Smooth muscle cell (in vitro differentiated cells): ENCODE data around the gene DHX34. TPM values are rescaled to one million over a fixed set of nuclear protein-coding genes. Genes with fewer than 3 reads are reported as not detected.

ENCODE experiments used
- DNase-seq: peaks from one replicate; lab custom pipeline; 2025; ENCODE audit not compliant: unreplicated experiment; lab: John Stamatoyannopoulos, UW
- H2AFZ ChIP-seq: fragments of 200-600 bp; sonication (generic); 2 replicates; pipeline ENCODE4 v1.6.0; 2016; ENCODE audit warnings: antibody characterized with exemption, low read depth, mild to moderate bottlenecking
- H3F3A ChIP-seq: fragments of 200-600 bp; sonication (generic); 2 replicates; pipeline ENCODE4 v1.6.0; 2017; ENCODE audit warnings: antibody characterized with exemption, low read depth
- H3K27ac ChIP-seq: fragments of 200-600 bp; sonication (generic); 2 replicates; pipeline ENCODE4 v1.5.1; 2016; ENCODE audit warnings: low read depth, mild to moderate bottlenecking
- H3K27me3 ChIP-seq: fragments of 200-600 bp; sonication (generic); 2 replicates; pipeline ENCODE4 v1.6.1; 2016; ENCODE audit warnings: low read depth, mild to moderate bottlenecking
- H3K36me3 ChIP-seq: fragments of 200-600 bp; sonication (generic); 2 replicates; pipeline ENCODE4 v1.5.1; 2016; ENCODE audit warnings: low read depth
- H3K4me1 ChIP-seq: fragments of 200-600 bp; sonication (generic); 2 replicates; pipeline ENCODE4 v1.5.1; 2016; ENCODE audit warnings: low read depth
- H3K4me2 ChIP-seq: fragments of 200-600 bp; sonication (generic); 2 replicates; pipeline ENCODE4 v1.6.0; 2016; ENCODE audit warnings: mild to moderate bottlenecking
- H3K4me3 ChIP-seq: fragments of 200-600 bp; sonication (generic); 2 replicates; pipeline ENCODE4 v1.5.1; 2016; ENCODE audit warnings: mild to moderate bottlenecking
- H3K79me2 ChIP-seq: fragments of 200-600 bp; sonication (generic); 2 replicates; pipeline ENCODE4 v1.6.0; 2016; ENCODE audit warnings: low read depth, mild to moderate bottlenecking
- H3K9ac ChIP-seq: fragments of 200-600 bp; sonication (generic); 2 replicates; pipeline ENCODE4 v1.6.0; 2016; ENCODE audit warnings: low read depth
- H3K9me3 ChIP-seq: fragments of 200-600 bp; sonication (generic); replicated peaks from 2 replicates; pipeline ENCODE4 v1.5.1; 2016; ENCODE audit warnings: low read depth
- H4K20me1 ChIP-seq: fragments of 200-600 bp; sonication (generic); 2 replicates; pipeline ENCODE4 v1.6.0; 2016; ENCODE audit warnings: low read depth
- CTCF ChIP-seq: fragments of 200-600 bp; sonication (generic); IDR thresholded peaks from 2 replicates; pipeline ENCODE4 v1.5.1; 2017; ENCODE audit warnings: borderline replicate concordance, mild to moderate bottlenecking, antibody characterized with exemption; ENCODE audit not compliant: insufficient read depth, poor library complexity, severe bottlenecking
- WGBS: methylation state at CpG from one replicate; pipeline ENCODE4 v1.1.7; 2016; ENCODE audit warnings: low lambda C conversion rate; 5-methylcytosine and 5-hydroxymethylcytosine counted together
- polyA plus RNA-seq: library from polyadenylated mRNA; unstranded; fragments of >200 nt; fragmentation: Nextera tagmentation; extraction: Ambion mirVana; gene quantifications from 2 replicates; pipeline ENCODE4 v1.2.1, GENCODE V29; 2016
- total RNA-seq: library from RNA; depleted of rRNA; stranded (reverse); fragments of >200 nt; gene quantifications from 2 replicates; pipeline ENCODE4 v1.2.3, GENCODE V29; 2014

The DHX34 gene
- total and polyA plus RNA-seq, 2 experiments from 2014 or later = 7.1 to 9.8 TPM

- no peak overlapping the region for H3K9ac ChIP-seq
- H3F3A ChIP-seq = no peaks in the 10 kb centered on the region
- H3K4me1 ChIP-seq = no peaks in the 10 kb centered on the region
- 12% methylated on average over 14 of the region's 14 CpGs for whole genome bisulfite sequencing
- H3K27ac ChIP-seq = no peak overlapping the region
- peak overlapping the region; percentile 77 for H3K4me2 ChIP-seq
- TF ChIP-seq CTCF = peak; percentile 93
- no peak overlapping the region for H3K4me3 ChIP-seq
- H3K27me3 ChIP-seq = no peaks in the 10 kb centered on the region
- no peak overlapping the region for H2AFZ ChIP-seq
- peak; percentile 20 for DNase-seq
- no peaks in the 10 kb centered on the region for H3K36me3 ChIP-seq
- no peaks in the 10 kb centered on the region for H3K9me3 ChIP-seq
- H4K20me1 ChIP-seq = no peaks in the 10 kb centered on the region
- H3K79me2 ChIP-seq = no peaks in the 10 kb centered on the region
Measured at GRCh38 chr19:47305309-47305751, 43.8 kb upstream of the DHX34 start.

- WGBS = 92% methylated on average over 3 of the region's 3 CpGs
Measured at GRCh38 chr19:47306303-47306702, 42.8 kb upstream of the DHX34 start.

GRCh38 chr19:47309038-47309437 is 40.1 kb upstream of the DHX34 start:
- H3K9ac ChIP-seq = no peak overlapping the region
- no peak overlapping the region for H2AFZ ChIP-seq
- H3K27me3 ChIP-seq = no peaks in the 10 kb centered on the region
- H3K4me2 ChIP-seq = no peak overlapping the region
- H3K4me3 ChIP-seq = no peak overlapping the region
- no peak for TF ChIP-seq CTCF
- no peak overlapping the region for H3K27ac ChIP-seq
- H3K79me2 ChIP-seq = no peaks in the 10 kb centered on the region
- no peaks in the 10 kb centered on the region for H3K36me3 ChIP-seq
- no peaks in the 10 kb centered on the region for H3K4me1 ChIP-seq
- no peaks in the 10 kb centered on the region for H4K20me1 ChIP-seq
- H3F3A ChIP-seq = no peaks in the 10 kb centered on the region
- 78% methylated on average over 8 of the region's 8 CpGs for WGBS
- no peaks in the 10 kb centered on the region for H3K9me3 ChIP-seq
- no peak for DNase-seq

More at GRCh38 chr19:47306303-47306702, 42.8 kb upstream of the DHX34 start:
- no peak overlapping the region for H2AFZ ChIP-seq
- H3K4me3 ChIP-seq = no peak overlapping the region
- H3K4me2 ChIP-seq = no peak overlapping the region
- H3K9ac ChIP-seq = no peak overlapping the region
- H3K27ac ChIP-seq = no peak overlapping the region
- no peaks in the 10 kb centered on the region for H3K79me2 ChIP-seq
- no peaks in the 10 kb centered on the region for H3F3A ChIP-seq
- H3K27me3 ChIP-seq = no peaks in the 10 kb centered on the region
- DNase-seq = no peak
- H4K20me1 ChIP-seq = no peaks in the 10 kb centered on the region
- no peaks in the 10 kb centered on the region for H3K9me3 ChIP-seq
- TF ChIP-seq CTCF = no peak
- no peaks in the 10 kb centered on the region for H3K4me1 ChIP-seq
- H3K36me3 ChIP-seq = no peaks in the 10 kb centered on the region

- no peaks in the 10 kb centered on the region for H3K36me3 ChIP-seq
- H3K27me3 ChIP-seq = no peaks in the 10 kb centered on the region
- WGBS = 82% methylated on average over 12 of the region's 12 CpGs
- no peaks in the 10 kb centered on the region for H4K20me1 ChIP-seq
- TF ChIP-seq CTCF = no peak
- no peaks in the 10 kb centered on the region for H3K79me2 ChIP-seq
- no peaks in the 10 kb centered on the region for H3F3A ChIP-seq
- no peaks in the 10 kb centered on the region for H3K4me1 ChIP-seq
- no peak within 1 kb of the TSS for H2AFZ ChIP-seq
- no peak for DNase-seq
- no peaks in the 10 kb centered on the region for H3K9me3 ChIP-seq
- H3K4me3 ChIP-seq = no peak within 1 kb of the TSS
- H3K27ac ChIP-seq = no peak within 1 kb of the TSS
- H3K9ac ChIP-seq = no peak within 1 kb of the TSS
- H3K4me2 ChIP-seq = no peak within 1 kb of the TSS
Measured at GRCh38 chr19:47309608-47310007, 39.5 kb upstream of the DHX34 start, which contains the start of gene C5AR1. C5AR1 (plus strand) TSS chr19:47309861; CDS start chr19:47309896, 35 bp downstream.
